H1 (cell line): ENCODE data around the gene FBN3. TPM values are rescaled to one million over a fixed set of nuclear protein-coding genes. Genes with fewer than 3 reads are reported as not detected.

Experiments
- CTCF ChIA-PET: fragments of 300-600 bp; sonication (Branson Sonifier 250); formaldehyde crosslinking; loops from one replicate; lab custom pipeline; 2021; ENCODE audit not compliant: partially characterized antibody; lab: Charles Lee
- POLR2A ChIA-PET: fragments of 300-600 bp; sonication (Branson Sonifier 250); formaldehyde crosslinking; loops from one replicate; lab custom pipeline; 2021; ENCODE audit warnings: inconsistent platforms; ENCODE audit not compliant: partially characterized antibody; lab: Charles Lee
- DNase-seq, 2 experiments: peaks; one replicate each; pipeline versions ENCODE4 v3.0.0 to v3.0.0-alpha.2; 2010 to 2022; ENCODE audit warnings: low spot score in 2 of 2, low read depth in 1 of 2, mixed read lengths in 1 of 2
- FAIRE-seq: peaks from 2 replicates; lab custom pipeline; 2011; peaks lifted over from hg19 to GRCh38; lab: Jason Lieb, UNC
- H2AFZ ChIP-seq: 2 replicates; pipeline ENCODE4 v1.8.1; 2012; ENCODE audit warnings: low read length, inconsistent platforms
- H2AK5ac ChIP-seq: 2 replicates; pipeline ENCODE4 v1.6.1; 2013; ENCODE audit warnings: low read depth, low read length
- H2BK120ac ChIP-seq: replicated peaks from 2 replicates; pipeline ENCODE3; 2013; ENCODE audit warnings: low read depth, low read length, inconsistent platforms
- H2BK12ac ChIP-seq: 2 replicates; pipeline ENCODE4 v1.6.1; 2013; ENCODE audit warnings: low read depth, low read length
- H2BK15ac ChIP-seq: 2 replicates; pipeline ENCODE4 v1.6.1; 2013; ENCODE audit warnings: low read length
- H2BK20ac ChIP-seq: 2 replicates; pipeline ENCODE4 v1.6.1; 2013; ENCODE audit warnings: low read length
- H2BK5ac ChIP-seq: 2 replicates; pipeline ENCODE4 v1.6.1; 2013; ENCODE audit warnings: low read depth, low read length
- H3K14ac ChIP-seq: 2 replicates; pipeline ENCODE4 v1.6.1; 2013; ENCODE audit warnings: inconsistent platforms; ENCODE audit not compliant: insufficient read length
- H3K18ac ChIP-seq: 2 replicates; pipeline ENCODE4 v1.6.1; 2013; ENCODE audit warnings: low read length; ENCODE audit errors: extremely low read depth
- H3K23ac ChIP-seq: 2 replicates; pipeline ENCODE4 v1.6.1; 2013; ENCODE audit warnings: inconsistent platforms; ENCODE audit not compliant: insufficient read length
- H3K23me2 ChIP-seq: 2 replicates; pipeline ENCODE4 v1.6.1; 2013; ENCODE audit warnings: low read depth, low read length
- H3K27ac ChIP-seq: 2 replicates; pipeline ENCODE4 v1.6.1; 2011; ENCODE audit warnings: low read depth, low read length, inconsistent platforms
- H3K27me3 ChIP-seq, 4 experiments: replicated peaks in 1 of 4; 1 replicate in 1 of 4; 2 replicates in 3 of 4; pipeline versions ENCODE4 v1.6.1 to v1.8.1; 2011 to 2013; ENCODE audit warnings: low read length in 3 of 4, mild to moderate bottlenecking in 3 of 4, inconsistent platforms in 2 of 4, mixed read lengths in 2 of 4, moderate library complexity in 1 of 4; ENCODE audit not compliant: control insufficient read depth in 3 of 4, insufficient read depth in 3 of 4; ENCODE audit errors: extremely low read depth in 1 of 4
- H3K36me3 ChIP-seq, 4 experiments: 2 replicates each; pipeline versions ENCODE4 v1.6.1 to v1.8.1; 2011 to 2013; ENCODE audit warnings: mild to moderate bottlenecking in 4 of 4, low read length in 3 of 4, moderate library complexity in 2 of 4, control low read depth in 1 of 4, inconsistent platforms in 1 of 4; ENCODE audit not compliant: insufficient read depth in 4 of 4, control insufficient read depth in 2 of 4
- H3K4ac ChIP-seq: replicated peaks from 2 replicates; pipeline ENCODE3; 2013; ENCODE audit warnings: low read length, low read depth, mixed read lengths, inconsistent platforms; ENCODE audit not compliant: insufficient read length
- H3K4me1 ChIP-seq, 4 experiments: replicated peaks in 1 of 4; 1 replicate in 1 of 4; 2 replicates in 3 of 4; pipeline versions ENCODE4 v1.6.1 to v1.8.1; 2011 to 2013; ENCODE audit warnings: low read length in 3 of 4, inconsistent platforms in 2 of 4, mixed read lengths in 1 of 4; ENCODE audit not compliant: insufficient read depth in 4 of 4, control insufficient read depth in 3 of 4
- H3K4me2 ChIP-seq, 2 experiments: 2 replicates each; pipeline versions ENCODE4 v1.6.1 to v1.8.1; 2011 to 2013; ENCODE audit warnings: low read depth in 2 of 2, low read length in 2 of 2, control low read depth in 1 of 2, inconsistent platforms in 1 of 2, mild to moderate bottlenecking in 1 of 2; ENCODE audit not compliant: insufficient read depth in 1 of 2
- H3K4me3 ChIP-seq, 4 experiments: fragments of 200-600, 300-600 bp in 1 of 4; sonication (generic), shearing (Covaris generic), sonication (Bioruptor Twin) in 1 of 4; 2 replicates each; pipeline versions ENCODE4 v1.5.1 to v1.8.1; 2011 to 2016; ENCODE audit warnings: low read length in 4 of 4, low read depth in 3 of 4, control low read depth in 2 of 4, inconsistent platforms in 2 of 4, mild to moderate bottlenecking in 2 of 4, mixed read lengths in 1 of 4, moderate library complexity in 1 of 4; ENCODE audit not compliant: insufficient read depth in 2 of 4; ENCODE audit errors: extremely low read depth in 1 of 4
- H3K56ac ChIP-seq: replicated peaks from 2 replicates; pipeline ENCODE3; 2013; ENCODE audit warnings: low read depth, mild to moderate bottlenecking, mixed read lengths, low read length, inconsistent platforms; ENCODE audit not compliant: insufficient read length
- H3K79me1 ChIP-seq: 2 replicates; pipeline ENCODE4 v1.6.1; 2013; ENCODE audit warnings: low read depth, low read length, control low read depth
- H3K79me2 ChIP-seq, 2 experiments: 2 replicates each; pipeline versions ENCODE4 v1.6.1 to v1.8.1; 2012 to 2013; ENCODE audit warnings: low read length in 2 of 2, mild to moderate bottlenecking in 2 of 2, inconsistent platforms in 1 of 2; ENCODE audit not compliant: insufficient read depth in 2 of 2, control insufficient read depth in 1 of 2
- H3K9ac ChIP-seq, 4 experiments: replicated peaks in 1 of 4; 1 replicate in 1 of 4; 2 replicates in 3 of 4; pipeline versions ENCODE4 v1.6.1 to v1.8.1; 2011 to 2013; ENCODE audit warnings: low read depth in 3 of 4, low read length in 3 of 4, control low read depth in 2 of 4, mild to moderate bottlenecking in 2 of 4, moderate library complexity in 2 of 4, inconsistent platforms in 1 of 4; ENCODE audit errors: extremely low read depth in 1 of 4
- H3K9me3 ChIP-seq, 2 experiments: 2 replicates each; pipeline versions ENCODE4 v1.6.1 to v1.8.1; 2012 to 2013; ENCODE audit warnings: mild to moderate bottlenecking in 2 of 2, moderate library complexity in 2 of 2, control low read depth in 1 of 2, inconsistent platforms in 1 of 2, low read depth in 1 of 2, low read length in 1 of 2, mixed read lengths in 1 of 2; ENCODE audit not compliant: insufficient read depth in 2 of 2
- H4K20me1 ChIP-seq, 2 experiments: replicated peaks in 1 of 2; 2 replicates each; pipeline versions ENCODE3 to v1.8.1; 2011 to 2013; ENCODE audit warnings: inconsistent platforms in 2 of 2, low read length in 2 of 2, mild to moderate bottlenecking in 1 of 2; ENCODE audit not compliant: insufficient read depth in 2 of 2, control insufficient read depth in 1 of 2
- H4K5ac ChIP-seq: 2 replicates; pipeline ENCODE4 v1.6.1; 2013; ENCODE audit warnings: low read length, low read depth, mixed read lengths, inconsistent platforms; ENCODE audit not compliant: insufficient read length
- H4K8ac ChIP-seq: 2 replicates; pipeline ENCODE4 v1.8.0; 2013; ENCODE audit warnings: mild to moderate bottlenecking, moderate library complexity, low read length, inconsistent platforms; ENCODE audit not compliant: insufficient read depth; ENCODE audit errors: extremely low read depth
- H4K91ac ChIP-seq: replicated peaks from 2 replicates; pipeline ENCODE3; 2013; ENCODE audit warnings: low read length, mixed read lengths, inconsistent platforms; ENCODE audit not compliant: insufficient read length
- FOSL1 ChIP-seq: IDR thresholded peaks from 2 replicates; pipeline ENCODE4 v1.6.1; 2011; ENCODE audit warnings: mild to moderate bottlenecking, low read depth, low read length, moderate library complexity; ENCODE audit not compliant: insufficient read depth
- HDAC2 ChIP-seq, 2 experiments: fragments of 300-600 bp in 1 of 2; sonication (generic) in 1 of 2; IDR thresholded peaks; 2 replicates each; pipeline ENCODE4 v1.6.1; 2011 to 2012; ENCODE audit warnings: low read depth in 2 of 2, low read length in 2 of 2, mild to moderate bottlenecking in 2 of 2, moderate library complexity in 2 of 2, borderline replicate concordance in 1 of 2, inconsistent platforms in 1 of 2
- SUZ12 ChIP-seq: fragments of 200-600 bp; sonication (generic); IDR thresholded peaks from 2 replicates; pipeline ENCODE4 v1.6.1; 2012; ENCODE audit warnings: mild to moderate bottlenecking, inconsistent platforms, low read length, moderate library complexity, mixed read lengths
- TEAD4 ChIP-seq: IDR thresholded peaks from 2 replicates; pipeline ENCODE4 v1.6.1; 2012; ENCODE audit warnings: low read depth, low read length, inconsistent platforms, mixed read lengths
- WGBS, 2 experiments: shearing (Covaris generic) in 1 of 2; methylation state at CpG; one replicate each; pipeline versions ENCODE4 v1.1.6 to v1.1.7; 2013 to 2015; ENCODE audit warnings: low lambda C conversion rate in 2 of 2, mixed read lengths in 2 of 2, inconsistent platforms in 1 of 2, low coverage in 1 of 2, missing lambda C conversion rate in 1 of 2; ENCODE audit not compliant: insufficient replicate concordance in 2 of 2, insufficient coverage in 1 of 2, insufficient read length in 1 of 2; ENCODE audit errors: extremely low coverage in 1 of 2, missing lambda C conversion rate in 1 of 2; 5-methylcytosine and 5-hydroxymethylcytosine counted together
- polyA plus RNA-seq, 7 experiments: library from polyadenylated mRNA; depleted of rRNA in 3 of 7; stranded (reverse) in 5 of 7; unstranded in 2 of 7; fragments of >200 nt in 5 of 7; fragments of 200-250 nt in 2 of 7; gene quantifications; 1 replicate in 5 of 7; 2 replicates in 1 of 7; 4 replicates in 1 of 7; pipeline versions ENCODE4 v1.2.1 to v1.2.3, GENCODE V29; 2011 to 2013; ENCODE audit warnings: missing spikeins in 2 of 7, mixed read lengths in 2 of 7
- total RNA-seq: library from RNA; stranded (reverse); fragmentation: NEBNext Ultra II Directional; extraction: Animal tissue kit (Norgen Biotek cat#: 25700); gene quantifications from 2 replicates; pipeline ENCODE4 v1.2.1, GENCODE V29; 2021
- TF ChIP-seq, protein P1 (sequence below): IDR thresholded peaks from 2 replicates; pipeline ENCODE4 v1.6.1; 2011; ENCODE audit warnings: low read length, improper control_type of control experiment

FBN3 gene
- total and polyA plus RNA-seq, 2 of the 8 experiments (the other 6 are each of a cell fraction or from before 2014, with no cell fraction given) = 37.1 to 38.7 TPM

DNA sequence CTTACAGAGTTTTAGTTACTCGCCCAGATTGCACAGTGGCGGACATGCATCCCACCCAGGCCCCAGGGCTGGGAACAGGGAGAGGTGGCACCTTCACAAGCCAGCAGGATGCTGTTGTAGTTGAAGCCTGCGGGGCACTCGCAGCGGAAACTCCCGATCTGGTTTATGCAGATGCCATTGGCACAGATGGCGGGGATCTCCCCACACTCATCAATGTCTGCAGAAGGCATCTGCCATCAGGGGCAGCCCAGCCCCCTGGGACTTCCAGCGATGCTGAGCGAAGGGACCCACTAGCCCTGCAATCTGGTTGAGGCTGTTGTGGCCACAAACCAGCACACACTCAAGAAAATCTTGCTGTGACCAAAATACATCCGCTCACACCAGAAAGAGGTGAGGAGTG lies 52.2 kb downstream of the FBN3 start:
- no peaks in the 10 kb centered on the region for H3K27me3 ChIP-seq
- no peak for TF ChIP-seq SUZ12
- TF ChIP-seq FOSL1 = no peak
- no peak for TF ChIP-seq HDAC2 (IDR thresholded peaks at IDR 0.05; ENCODE audit: borderline replicate concordance in 1 of 2, low read depth in 2 of 2, low read length in 2 of 2)
- no peak for TF ChIP-seq TEAD4
- TF ChIP-seq, protein P1, sequence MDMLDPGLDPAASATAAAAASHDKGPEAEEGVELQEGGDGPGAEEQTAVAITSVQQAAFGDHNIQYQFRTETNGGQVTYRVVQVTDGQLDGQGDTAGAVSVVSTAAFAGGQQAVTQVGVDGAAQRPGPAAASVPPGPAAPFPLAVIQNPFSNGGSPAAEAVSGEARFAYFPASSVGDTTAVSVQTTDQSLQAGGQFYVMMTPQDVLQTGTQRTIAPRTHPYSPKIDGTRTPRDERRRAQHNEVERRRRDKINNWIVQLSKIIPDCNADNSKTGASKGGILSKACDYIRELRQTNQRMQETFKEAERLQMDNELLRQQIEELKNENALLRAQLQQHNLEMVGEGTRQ = no peak
- TF ChIP-seq, all 59 proteins: peak for 0
- ChIA-PET CTCF (interaction anchor here (1.1 kb wide), 1 partner anchor 164 kb away, joined by 5 read pairs; no protein-coding TSS in a partner anchor), POLR2A (interaction anchor here (1.0 to 1.3 kb wide), 3 partner anchors 13 to 91 kb away, joined by 3 to 4 read pairs (median 3); partner anchors contain the start of gene ELAVL1)
- H3K79me2 ChIP-seq = no peaks in the 10 kb centered on the region
- no peak overlapping the region for H4K5ac ChIP-seq
- no peak overlapping the region for H4K8ac ChIP-seq
- H2AFZ ChIP-seq = no peak overlapping the region
- H2AK5ac ChIP-seq = no peak overlapping the region
- H4K20me1 ChIP-seq = no peaks in the 10 kb centered on the region
- no peak overlapping the region for H3K4me2 ChIP-seq
- no peak overlapping the region for H3K18ac ChIP-seq
- no peak overlapping the region for H3K23ac ChIP-seq
- H2BK15ac ChIP-seq = no peak overlapping the region
- H3K14ac ChIP-seq = no peak overlapping the region
- H4K91ac ChIP-seq = no peak overlapping the region
- H3K36me3 ChIP-seq = peaks cover 25 to 53% (median 37%) of the 10 kb centered on the region in 4 experiments; a peak in 7 of 8 replicates
- no peaks in the 10 kb centered on the region; the same call in 1 of the 2 replicates for H3K79me1 ChIP-seq
- H3K4me1 ChIP-seq = no peaks in the 10 kb centered on the region
- H2BK20ac ChIP-seq = no peak overlapping the region
- H3K56ac ChIP-seq = no peak overlapping the region
- H2BK120ac ChIP-seq = no peak overlapping the region
- H3K9ac ChIP-seq = no peak overlapping the region; a peak in 1 of 7 replicates
- no peaks in the 10 kb centered on the region for H3K23me2 ChIP-seq
- 80% methylated on average over 10 of the region's 10 CpGs; no CpG with 5 or more reads in 1 of the 2 experiments for whole genome bisulfite sequencing, 2 experiments
- no peak overlapping the region for H2BK12ac ChIP-seq
- FAIRE-seq (no peak), DNase-seq (no peak)
- no peak overlapping the region for H3K27ac ChIP-seq
- H3K4ac ChIP-seq = no peak overlapping the region
- H3K9me3 ChIP-seq = peaks cover 18% of the 10 kb centered on the region in 2 experiments
- H2BK5ac ChIP-seq = no peak overlapping the region
- H3K4me3 ChIP-seq = no peak overlapping the region
